ENCODE results near the gene ARMC7.
A peak's percentile ranks its signal among the peaks of the same experiment; 100 is the strongest.
"Not testable (repeated sequence)": the region's sequence is repeated elsewhere in the genome, so short reads cannot be mapped to it uniquely, and the experiment has no call there.

ARMC7 gene

DNA sequence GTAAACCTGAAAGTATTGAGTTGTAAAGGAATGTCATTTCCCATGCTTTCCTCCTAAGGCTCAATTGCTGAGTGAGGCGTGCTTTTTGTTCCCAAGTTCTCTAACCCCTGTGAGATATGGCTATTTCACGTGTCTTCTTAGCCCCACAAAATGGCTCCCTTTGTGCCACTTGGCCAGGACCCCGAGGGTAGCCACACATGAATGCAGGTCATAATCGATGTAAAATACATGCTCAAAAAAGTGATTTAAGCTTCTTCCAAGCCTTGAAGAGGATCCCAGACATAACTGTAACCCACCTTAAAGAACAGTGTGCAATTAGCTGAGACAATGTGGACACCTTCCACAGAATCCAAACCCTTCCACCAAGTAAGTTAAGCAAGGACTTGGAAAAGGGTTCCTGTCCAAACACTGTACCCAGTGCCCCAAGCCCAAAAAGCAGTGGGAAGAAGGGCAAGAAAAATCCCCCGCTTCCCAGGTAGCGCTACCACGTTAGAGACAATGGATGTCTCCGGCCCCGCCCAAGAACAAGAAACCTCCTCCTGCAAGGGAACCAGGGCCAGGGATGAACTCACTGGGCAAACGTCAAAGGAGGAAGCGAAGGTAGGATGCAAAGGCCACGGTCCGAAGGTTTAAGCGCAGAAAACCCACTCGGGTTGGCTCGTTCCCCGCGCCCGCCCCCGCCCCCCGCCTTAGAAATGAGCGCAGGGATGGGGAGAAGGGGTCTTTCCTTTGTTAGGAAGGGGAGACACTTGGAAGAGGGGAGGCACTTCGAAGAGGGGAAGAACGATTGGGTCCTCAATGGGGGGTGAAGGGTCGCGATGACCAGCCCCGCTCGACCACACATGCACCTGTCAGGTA is 43.4 kb downstream of the ARMC7 start:
- Histone ChIP-seq H3K9me3 (no peaks in the 10 kb centered on the region), H3K4me1 (peaks cover 20% of the 10 kb centered on the region), H3K4me3 (peak overlapping the region; percentile 91), H3K36me3 (replicated peaks) (peaks cover 27% of the 10 kb centered on the region), H3K27me3 (ENCODE audit: low read depth) (no peaks in the 10 kb centered on the region)
- in situ Hi-C loops (cut with MboI; ENCODE audit: low sequenced_read_pairs): no loop called here
- DNase-seq (ENCODE audit: low spot score in 2 of 2): peak; percentile 53 to 75

DNA sequence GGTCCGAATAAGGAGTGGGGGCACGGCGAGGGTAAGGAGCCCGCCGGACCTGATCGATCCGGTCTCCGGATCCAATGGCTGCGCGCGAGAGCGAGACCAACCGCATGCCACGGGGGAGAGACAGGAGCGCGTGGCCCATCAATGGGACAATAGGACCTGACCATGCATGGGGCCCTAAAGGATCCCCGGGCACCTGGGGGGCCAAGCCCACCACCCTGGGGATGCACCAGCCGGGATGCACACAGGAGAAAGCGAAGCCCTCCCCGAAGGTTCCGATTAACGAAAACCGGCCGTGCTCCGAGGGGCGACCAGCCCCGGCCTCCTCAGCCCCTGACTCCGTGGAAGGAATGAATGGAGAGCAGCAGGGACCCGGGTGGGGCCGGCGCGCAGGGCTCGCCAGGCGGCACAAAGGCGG is 44.0 kb downstream of the ARMC7 start:
- H3K4me1 ChIP-seq: peaks cover 20% of the 10 kb centered on the region
- peaks cover 20% of the 10 kb centered on the region for H3K36me3 ChIP-seq (replicated peaks)
- peak in 1 of 2 experiments; percentile 42 for DNase-seq (ENCODE audit: low spot score in 2 of 2)

DNA sequence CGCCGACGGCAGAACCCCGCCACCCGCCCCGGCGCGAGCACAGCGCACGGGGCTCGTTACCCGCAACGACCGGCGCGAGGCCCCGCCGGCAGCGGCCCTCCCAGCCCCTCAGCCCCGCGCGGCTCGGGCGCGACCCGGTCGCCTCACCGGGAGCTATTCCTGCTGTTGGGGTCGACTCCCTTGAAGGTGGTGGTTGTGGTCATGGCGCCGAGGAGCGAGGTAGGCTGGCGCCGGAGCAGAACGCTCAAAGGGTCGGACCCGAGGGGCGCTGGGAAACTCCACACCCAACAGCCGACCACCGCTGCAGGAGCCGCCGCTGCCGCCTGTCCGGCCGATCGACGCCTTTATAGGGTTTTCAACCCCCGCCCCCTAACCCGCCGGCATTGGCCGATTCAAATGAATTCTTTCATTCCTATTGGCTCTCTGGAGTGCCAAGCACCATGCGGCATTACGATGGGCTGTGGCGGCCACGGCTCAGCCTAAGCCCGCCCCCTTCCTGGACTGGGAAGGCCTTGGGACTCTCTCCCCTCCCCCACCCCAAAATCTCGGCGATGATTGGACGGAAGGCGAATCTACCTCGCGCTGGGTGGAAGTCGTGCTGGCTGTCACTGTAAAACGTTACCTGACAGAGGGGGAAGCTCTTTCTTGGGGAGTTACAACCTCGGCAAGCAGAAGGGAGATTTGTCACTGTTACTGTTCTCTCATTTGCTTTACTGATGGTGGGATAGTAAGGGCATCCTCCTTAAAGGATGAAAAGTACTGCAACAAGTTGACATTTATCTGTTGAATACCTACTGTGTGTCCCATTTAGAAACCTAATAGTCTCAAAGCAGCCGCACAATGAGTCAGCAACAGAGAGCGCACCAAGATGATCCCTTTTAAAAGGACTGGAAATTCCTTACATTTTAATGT is 44.7 kb downstream of the ARMC7 start, which contains the start of gene JPT1:
TSS of gene JPT1 (minus strand) at position 318 of the 912 bp plus-strand sequence. CDS start at position 203, 115 bp downstream.
- no peaks in the 10 kb centered on the region for H3K27me3 ChIP-seq (ENCODE audit: low read depth)
- H3K4me1 ChIP-seq: peaks cover 20% of the 10 kb centered on the region
- peak within 1 kb of the TSS; percentile 91 for H3K4me3 ChIP-seq
- peak; percentile 97 to 99 for DNase-seq (ENCODE audit: low spot score in 2 of 2)
- no peaks in the 10 kb centered on the region for H3K9me3 ChIP-seq
- peaks cover 20% of the 10 kb centered on the region for H3K36me3 ChIP-seq (replicated peaks)
- in situ Hi-C loops (cut with MboI; ENCODE audit: low sequenced_read_pairs): no loop called here

More for the DNA sequence above, 44.0 kb downstream of the ARMC7 start:
- Histone ChIP-seq H3K27me3 (ENCODE audit: low read depth) (no peaks in the 10 kb centered on the region), H3K9me3 (no peaks in the 10 kb centered on the region), H3K4me3 (peak overlapping the region; percentile 91)
- in situ Hi-C loops (cut with MboI; ENCODE audit: low sequenced_read_pairs): no loop called here

DNA sequence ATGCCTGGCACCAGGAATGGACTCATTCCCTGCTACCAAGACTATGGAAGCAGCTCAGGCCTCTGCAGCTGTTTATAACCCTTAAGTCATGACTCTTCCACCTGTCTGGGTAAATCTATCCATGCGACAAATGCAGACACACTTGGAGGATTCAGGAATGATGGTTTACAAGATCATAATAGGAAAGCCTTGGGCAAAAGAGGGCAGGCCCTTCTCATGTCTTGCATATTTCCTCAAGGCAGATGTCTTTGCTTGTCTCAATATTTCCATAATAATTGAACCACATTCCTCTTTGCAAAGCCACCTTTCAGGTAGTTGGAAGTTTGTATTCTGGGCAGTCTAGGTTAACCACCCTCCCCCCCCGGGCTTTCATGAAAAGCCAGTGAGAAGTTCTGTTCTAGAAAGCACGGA is 45.4 kb downstream of the ARMC7 start:
- Histone ChIP-seq H3K4me1 (peaks cover 20% of the 10 kb centered on the region), H3K36me3 (replicated peaks) (peaks cover 17% of the 10 kb centered on the region), H3K4me3 (peak overlapping the region; percentile 91), H3K9me3 (no peaks in the 10 kb centered on the region), H3K27me3 (ENCODE audit: low read depth) (no peaks in the 10 kb centered on the region)
- in situ Hi-C loops (cut with MboI; ENCODE audit: low sequenced_read_pairs): no loop called here
- peak; percentile 80 to 90 for DNase-seq (ENCODE audit: low spot score in 2 of 2)

DNA sequence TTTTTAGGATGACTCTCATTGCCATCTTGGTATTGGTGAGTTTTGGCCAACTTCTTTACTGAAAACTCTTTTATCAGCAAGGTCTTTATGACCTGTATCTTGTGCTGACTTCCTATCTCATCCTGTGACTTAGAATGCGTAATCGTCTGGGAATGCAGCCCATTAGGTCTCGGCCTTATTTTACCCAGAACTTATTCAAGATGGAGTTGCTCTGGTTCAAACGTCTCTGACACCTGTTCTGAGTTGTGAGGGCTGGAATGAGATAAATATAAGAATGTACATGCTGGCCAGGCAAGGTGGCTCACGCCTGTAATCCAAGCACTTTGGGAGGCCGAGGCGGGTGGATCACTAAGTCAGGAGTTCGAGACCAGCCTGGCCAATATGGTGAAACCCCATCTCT is 48.7 kb downstream of the ARMC7 start:
- H3K27me3 ChIP-seq (ENCODE audit: low read depth); DNase-seq (ENCODE audit: low spot score in 2 of 2); H3K4me3 ChIP-seq; H3K9me3 ChIP-seq; in situ Hi-C loops (cut with MboI; ENCODE audit: low sequenced_read_pairs): not testable (repeated sequence)
- H3K36me3 ChIP-seq (replicated peaks): peaks cover 21% of the 10 kb centered on the region
- H3K4me1 ChIP-seq: peaks cover 12% of the 10 kb centered on the region

DNA sequence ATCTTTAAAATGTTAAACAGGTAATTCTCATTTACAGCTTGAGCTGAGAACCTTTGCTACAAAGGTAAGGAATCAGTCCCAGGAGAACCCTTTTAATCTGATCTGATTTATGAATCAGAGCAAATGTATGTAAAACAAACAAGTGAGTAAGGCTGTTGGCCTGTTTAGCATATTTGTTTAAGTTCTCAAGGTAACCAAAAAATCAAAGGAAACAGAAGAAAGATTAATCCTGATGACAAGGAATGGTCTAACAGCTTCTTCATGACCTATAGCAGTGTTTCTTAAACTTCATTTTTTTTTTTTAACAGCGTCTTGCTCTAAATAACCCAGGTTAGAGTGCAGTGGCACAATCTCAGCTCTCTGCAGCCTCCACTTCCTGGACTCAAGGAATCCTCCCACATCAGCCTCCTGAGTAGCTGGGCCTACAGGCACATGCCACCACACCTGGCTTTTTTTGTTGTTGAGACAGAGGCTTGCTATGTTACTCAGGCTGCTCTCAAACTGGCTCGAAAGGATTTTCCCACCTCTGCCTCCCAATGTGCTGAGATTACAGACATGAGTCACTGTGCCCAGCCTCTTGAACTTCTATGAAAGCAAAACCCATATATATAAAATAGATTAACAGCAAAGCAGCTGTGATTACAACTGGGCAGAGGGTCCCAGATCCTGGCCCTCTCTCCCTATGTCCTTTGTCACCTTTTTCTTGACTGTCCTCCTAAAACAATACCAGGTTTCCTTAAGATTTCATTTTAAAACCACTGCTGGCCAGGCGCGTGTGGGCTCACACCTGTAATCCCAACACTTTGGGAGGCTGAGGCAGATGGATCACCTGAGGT is 49.6 kb downstream of the ARMC7 start:
- no peak overlapping the region for H3K4me3 ChIP-seq
- H3K4me1 ChIP-seq: peaks cover 12% of the 10 kb centered on the region
- in situ Hi-C loops (cut with MboI; ENCODE audit: low sequenced_read_pairs): no loop called here
- H3K9me3 ChIP-seq: no peaks in the 10 kb centered on the region
- H3K36me3 ChIP-seq (replicated peaks): peaks cover 14% of the 10 kb centered on the region
- no peaks in the 10 kb centered on the region for H3K27me3 ChIP-seq (ENCODE audit: low read depth)
- no peak for DNase-seq (ENCODE audit: low spot score in 2 of 2)

DNA sequence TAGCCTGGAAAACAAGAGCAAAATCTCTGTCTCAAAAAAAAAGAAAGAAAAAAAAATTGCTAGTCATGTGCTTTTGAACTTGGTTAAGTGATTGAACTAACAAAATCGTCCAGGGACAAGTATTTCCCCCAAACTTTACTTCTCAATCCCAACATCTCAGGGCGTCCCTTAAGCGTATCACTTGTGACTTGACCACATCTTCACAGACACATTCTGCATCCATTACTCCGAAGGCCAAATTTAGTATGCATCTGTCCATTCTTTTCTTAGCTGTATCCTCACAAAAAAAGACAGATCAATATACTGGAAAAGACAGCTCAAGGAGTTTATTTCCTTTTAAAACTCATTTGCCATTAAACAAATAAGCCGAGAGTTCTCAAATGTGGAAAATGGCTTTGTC is 50.4 kb downstream of the ARMC7 start:
- no peak overlapping the region for H3K4me3 ChIP-seq
- H3K4me1 ChIP-seq: peaks cover 6% of the 10 kb centered on the region
- no peaks in the 10 kb centered on the region for H3K9me3 ChIP-seq
- peaks cover 19% of the 10 kb centered on the region for H3K36me3 ChIP-seq (replicated peaks)
- DNase-seq (ENCODE audit: low spot score in 2 of 2): no peak
- in situ Hi-C loops (cut with MboI; ENCODE audit: low sequenced_read_pairs): no loop called here
- H3K27me3 ChIP-seq (ENCODE audit: low read depth): no peaks in the 10 kb centered on the region

DNA sequence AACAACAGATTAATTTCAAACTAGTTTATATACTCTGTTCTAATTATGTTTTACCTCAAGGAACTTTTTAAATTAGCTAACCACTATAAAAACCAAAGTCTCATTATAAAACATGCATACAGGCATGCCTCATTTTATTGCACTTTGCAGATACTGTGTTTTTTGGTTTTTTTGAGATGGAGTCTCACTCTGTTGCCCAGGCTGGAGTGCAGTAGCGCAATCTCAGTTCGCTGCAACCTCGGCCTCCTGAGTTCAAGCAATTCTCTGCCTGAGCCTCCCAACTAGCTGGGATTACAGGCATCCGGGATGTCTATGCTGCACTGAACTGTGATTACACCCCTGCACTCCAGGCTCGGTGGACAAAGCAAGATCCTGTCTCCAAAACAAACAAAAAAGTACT is 53.3 kb downstream of the ARMC7 start:
- no peaks in the 10 kb centered on the region for H3K4me1 ChIP-seq
- no peak overlapping the region for H3K4me3 ChIP-seq
- in situ Hi-C loops (cut with MboI; ENCODE audit: low sequenced_read_pairs): no loop called here
- H3K36me3 ChIP-seq (replicated peaks): peaks cover 35% of the 10 kb centered on the region
- H3K27me3 ChIP-seq (ENCODE audit: low read depth): no peaks in the 10 kb centered on the region
- no peaks in the 10 kb centered on the region for H3K9me3 ChIP-seq
- DNase-seq (ENCODE audit: low spot score in 2 of 2): no peak

DNA sequence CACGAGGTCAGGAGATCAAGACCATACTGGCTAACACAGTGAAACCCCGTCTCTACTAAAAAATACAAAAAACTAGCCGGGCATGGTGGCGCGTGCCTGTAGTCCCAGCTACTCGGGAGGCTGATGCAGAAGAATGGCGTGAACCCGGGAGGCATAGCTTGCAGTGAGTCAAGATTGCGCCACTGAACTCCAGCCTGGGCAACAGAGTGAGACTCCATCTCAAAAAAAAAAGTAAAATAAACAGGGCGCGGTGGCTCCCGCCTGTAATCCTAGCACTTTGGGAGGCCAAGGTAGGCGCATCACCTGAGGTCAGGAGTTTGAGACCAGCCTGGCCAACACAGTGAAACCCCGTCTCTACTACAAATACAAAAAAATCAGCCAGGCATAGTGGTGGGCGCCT is 54.8 kb downstream of the ARMC7 start:
- not testable (repeated sequence) for DNase-seq (ENCODE audit: low spot score in 2 of 2)

DNA sequence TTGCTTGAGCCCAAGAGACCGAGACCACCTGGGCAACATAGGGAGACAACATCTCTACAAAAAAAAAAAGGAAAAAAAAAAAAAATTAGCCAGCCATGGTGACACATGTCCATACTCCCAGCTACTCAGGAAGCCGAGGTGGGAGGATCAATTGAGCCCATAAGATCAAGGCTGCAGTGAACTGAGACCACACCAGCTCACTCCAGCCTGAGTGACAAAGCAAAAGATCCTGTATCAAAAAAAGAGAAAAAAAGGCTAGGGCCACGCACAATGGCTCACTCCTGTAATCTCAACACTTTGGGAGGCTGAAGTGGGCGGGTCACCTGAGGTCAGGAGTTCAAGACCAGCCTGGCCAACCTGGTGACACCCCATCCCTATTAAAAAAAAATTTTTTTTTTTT is 59.2 kb downstream of the ARMC7 start:
- no peak overlapping the region for H3K4me3 ChIP-seq
- no peaks in the 10 kb centered on the region for H3K9me3 ChIP-seq
- peaks cover 81% of the 10 kb centered on the region for H3K36me3 ChIP-seq (replicated peaks)
- no peaks in the 10 kb centered on the region for H3K27me3 ChIP-seq (ENCODE audit: low read depth)
- in situ Hi-C loops (cut with MboI; ENCODE audit: low sequenced_read_pairs): no loop called here
- H3K4me1 ChIP-seq: no peaks in the 10 kb centered on the region; the same call in 1 of the 2 replicates
- no peak for DNase-seq (ENCODE audit: low spot score in 2 of 2)

More for the DNA sequence above, 54.8 kb downstream of the ARMC7 start:
- H3K27me3 ChIP-seq (ENCODE audit: low read depth); H3K4me1 ChIP-seq; H3K4me3 ChIP-seq; in situ Hi-C loops (cut with MboI; ENCODE audit: low sequenced_read_pairs); H3K9me3 ChIP-seq: not testable (repeated sequence)
- peaks cover 46% of the 10 kb centered on the region for H3K36me3 ChIP-seq (replicated peaks)

DNA sequence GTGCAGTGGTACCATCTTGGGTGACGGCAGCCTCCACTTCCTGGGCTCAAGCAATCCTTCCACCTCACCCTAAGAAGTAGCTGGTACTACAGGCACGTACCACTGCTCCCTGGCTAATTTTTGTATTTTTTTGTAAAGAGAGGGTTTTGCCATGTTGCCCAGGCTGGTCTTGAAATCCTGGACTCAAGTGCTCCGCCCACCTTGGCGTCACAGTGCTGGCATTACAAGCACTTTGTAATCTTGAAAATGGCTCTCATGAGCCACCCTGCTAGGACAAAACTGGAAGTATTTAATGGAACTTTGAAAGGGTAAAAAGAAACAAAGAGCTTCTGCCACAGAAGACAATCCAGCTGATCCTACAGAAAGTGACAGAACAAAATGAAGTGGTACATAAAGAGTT is 63.8 kb downstream of the ARMC7 start:
- Histone ChIP-seq H3K27me3 (ENCODE audit: low read depth) (no peaks in the 10 kb centered on the region), H3K36me3 (replicated peaks) (peaks cover 87% of the 10 kb centered on the region), H3K4me1 (no peaks in the 10 kb centered on the region; the same call in 1 of the 2 replicates), H3K4me3 (no peak overlapping the region), H3K9me3 (no peaks in the 10 kb centered on the region)
- no peak for DNase-seq (ENCODE audit: low spot score in 2 of 2)
- in situ Hi-C loops (cut with MboI; ENCODE audit: low sequenced_read_pairs): no loop called here

DNA sequence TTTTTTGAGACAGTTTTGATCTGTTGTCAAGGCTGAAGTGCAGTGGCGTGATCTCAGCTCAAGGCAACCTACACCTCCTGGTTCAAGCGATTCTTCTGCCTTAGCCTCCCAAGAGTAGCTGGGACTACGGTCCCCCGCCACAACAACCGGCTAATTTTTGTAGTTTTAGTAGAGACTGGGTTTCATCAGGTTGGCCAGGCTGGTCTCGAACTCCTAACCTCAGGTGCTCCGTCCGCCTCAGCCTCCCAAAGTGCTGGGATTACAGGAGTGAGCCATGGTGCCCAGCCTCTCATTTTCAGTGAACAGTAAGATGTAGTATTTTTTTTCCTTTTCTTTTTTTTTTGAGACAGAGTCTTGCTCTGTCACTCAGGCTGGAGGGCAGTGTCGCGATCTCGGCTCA is 65.2 kb downstream of the ARMC7 start:
- in situ Hi-C loops (cut with MboI; ENCODE audit: low sequenced_read_pairs): no loop called here
- peaks cover 88% of the 10 kb centered on the region for H3K36me3 ChIP-seq (replicated peaks)

DNA sequence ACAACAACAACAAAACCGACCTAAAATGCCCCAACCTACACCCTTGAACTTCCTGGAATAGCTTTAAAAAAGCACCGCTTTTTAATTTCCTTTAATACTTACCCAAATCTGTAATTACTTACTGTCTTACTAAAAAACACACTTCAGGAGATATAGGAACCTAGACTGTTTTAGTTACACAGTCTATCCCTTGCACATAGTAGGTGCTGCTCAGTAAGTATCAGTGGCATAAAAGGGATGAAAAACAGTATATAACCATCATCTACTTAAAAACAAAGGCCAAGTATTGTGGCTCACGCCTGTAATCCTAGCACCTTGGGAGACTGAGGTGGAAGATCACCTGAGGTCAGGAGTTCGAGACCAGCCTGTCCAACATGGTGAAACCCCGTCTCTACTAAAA is 66.9 kb downstream of the ARMC7 start:
- DNase-seq (ENCODE audit: low spot score in 2 of 2): no peak
- H3K36me3 ChIP-seq (replicated peaks): peaks cover 88% of the 10 kb centered on the region
- no peaks in the 10 kb centered on the region for H3K9me3 ChIP-seq
- no peak overlapping the region for H3K4me3 ChIP-seq
- in situ Hi-C loops (cut with MboI; ENCODE audit: low sequenced_read_pairs): no loop called here
- H3K4me1 ChIP-seq: peaks cover 10% of the 10 kb centered on the region
- no peaks in the 10 kb centered on the region for H3K27me3 ChIP-seq (ENCODE audit: low read depth)

More for the DNA sequence above, 65.2 kb downstream of the ARMC7 start:
- no peak overlapping the region for H3K4me3 ChIP-seq
- DNase-seq (ENCODE audit: low spot score in 2 of 2): no peak
- no peaks in the 10 kb centered on the region for H3K27me3 ChIP-seq (ENCODE audit: low read depth)
- no peaks in the 10 kb centered on the region for H3K9me3 ChIP-seq
- H3K4me1 ChIP-seq: no peaks in the 10 kb centered on the region; the same call in 1 of the 2 replicates
